GM21619 (cell line): ENCODE measurements around the gene PIP5K1C.

Experiments used
- ATAC-seq: cut with Tn5 transposase; IDR thresholded peaks from one replicate; pipeline ENCODE4 v1.9.1; 2021; ENCODE audit not compliant: unreplicated experiment

Gene PIP5K1C

GRCh38 chr19:3722443-3723109, 22.3 kb upstream of the PIP5K1C start:
- ATAC-seq = no peak

GRCh38 chr19:3721887-3722442, 21.7 kb upstream of the PIP5K1C start:
- no peak for ATAC-seq

GRCh38 chr19:3721131-3721886, 21.0 kb upstream of the PIP5K1C start:
- ATAC-seq = no peak

GRCh38 chr19:3720349-3720917, 20.2 kb upstream of the PIP5K1C start:
- ATAC-seq = no peak

- no peak for ATAC-seq
Measured at GRCh38 chr19:3719868-3720267, 19.6 kb upstream of the PIP5K1C start.

GRCh38 chr19:3716147-3716668, 15.9 kb upstream of the PIP5K1C start:
- no peak for ATAC-seq

GRCh38 chr19:3712663-3713611, 12.7 kb upstream of the PIP5K1C start:
- no peak for ATAC-seq

- no peak for ATAC-seq
Measured at GRCh38 chr19:3710265-3710812, 10.1 kb upstream of the PIP5K1C start.

GRCh38 chr19:3708207-3708931, 8.1 kb upstream of the PIP5K1C start, which contains the start of gene TJP3:
Gene TJP3, plus strand, starts transcription at chr19:3708384. Its CDS starts 20,049 bp downstream, at chr19:3728433.
- ATAC-seq = no peak

- ATAC-seq = no peak
Measured at GRCh38 chr19:3707868-3708206, 7.6 kb upstream of the PIP5K1C start.

GRCh38 chr19:3701200-3701599, 932 bp upstream of the PIP5K1C start:
- ATAC-seq = no peak

GRCh38 chr19:3699741-3700241, 477 bp downstream of the PIP5K1C start:
- ATAC-seq = peak; percentile 25

- ATAC-seq = no peak
Measured at GRCh38 chr19:3698974-3699740, 1.1 kb downstream of the PIP5K1C start.

GRCh38 chr19:3698386-3698950, 1.8 kb downstream of the PIP5K1C start:
- ATAC-seq = no peak

GRCh38 chr19:3697671-3698385, 2.4 kb downstream of the PIP5K1C start:
- no peak for ATAC-seq

GRCh38 chr19:3697094-3697493, 3.2 kb downstream of the PIP5K1C start:
- no peak for ATAC-seq

GRCh38 chr19:3696660-3696995, 3.6 kb downstream of the PIP5K1C start:
- ATAC-seq = no peak
